HG02759 (cell line): ENCODE data around the gene CAMK2B.

Experiments used
- ATAC-seq: cut with Tn5 transposase; IDR thresholded peaks from one replicate; pipeline ENCODE4 v1.9.1; 2021; ENCODE audit warnings: mild to moderate bottlenecking, moderate library complexity; ENCODE audit not compliant: unreplicated experiment

The CAMK2B gene

GRCh38 chr7:44258865-44259546 lies 66.4 kb downstream of the CAMK2B start:
- ATAC-seq = no peak

GRCh38 chr7:44258423-44258760 lies 67.0 kb downstream of the CAMK2B start:
- no peak for ATAC-seq

- peak; percentile 91 for ATAC-seq
These were observed 67.6 kb downstream of the CAMK2B start for GRCh38 chr7:44257618-44258422.

- no peak for ATAC-seq
These were observed 68.2 kb downstream of the CAMK2B start for GRCh38 chr7:44257213-44257612.

- ATAC-seq = no peak
These were observed 68.9 kb downstream of the CAMK2B start for GRCh38 chr7:44256459-44256858.

GRCh38 chr7:44251881-44252280 lies 73.5 kb downstream of the CAMK2B start:
- ATAC-seq = no peak

- ATAC-seq = no peak
These were observed 74.1 kb downstream of the CAMK2B start for GRCh38 chr7:44251269-44251668.

- ATAC-seq = no peak
These were observed 75.7 kb downstream of the CAMK2B start for GRCh38 chr7:44249639-44250234.

- ATAC-seq = no peak
These were observed 77.3 kb downstream of the CAMK2B start for GRCh38 chr7:44247868-44248651.

GRCh38 chr7:44246396-44247113 lies 78.8 kb downstream of the CAMK2B start:
- ATAC-seq = no peak

- no peak for ATAC-seq
These were observed 81.1 kb downstream of the CAMK2B start for GRCh38 chr7:44244282-44244681.

GRCh38 chr7:44242091-44242490 lies 83.3 kb downstream of the CAMK2B start:
- no peak for ATAC-seq

- peak; percentile 74 for ATAC-seq
These were observed 84.3 kb downstream of the CAMK2B start for GRCh38 chr7:44240983-44241510.

GRCh38 chr7:44240376-44240775 lies 85.0 kb downstream of the CAMK2B start:
- ATAC-seq = no peak

GRCh38 chr7:44239361-44239760 lies 86.0 kb downstream of the CAMK2B start:
- ATAC-seq = no peak

GRCh38 chr7:44238116-44238695 lies 87.2 kb downstream of the CAMK2B start:
- no peak for ATAC-seq

GRCh38 chr7:44237696-44238095 lies 87.7 kb downstream of the CAMK2B start:
- no peak for ATAC-seq

- no peak for ATAC-seq
These were observed 89.1 kb downstream of the CAMK2B start for GRCh38 chr7:44236333-44236728.

GRCh38 chr7:44235582-44236332 lies 89.6 kb downstream of the CAMK2B start:
- no peak for ATAC-seq
